ENCODE measurements around the gene DIDO1. TPM values are rescaled to one million over a fixed set of nuclear protein-coding genes. Genes with fewer than 3 reads are reported as not detected.

DIDO1 gene
- total RNA-seq, 2 donors from 2014 or later, result 51.4 to 51.5 TPM

DNA sequence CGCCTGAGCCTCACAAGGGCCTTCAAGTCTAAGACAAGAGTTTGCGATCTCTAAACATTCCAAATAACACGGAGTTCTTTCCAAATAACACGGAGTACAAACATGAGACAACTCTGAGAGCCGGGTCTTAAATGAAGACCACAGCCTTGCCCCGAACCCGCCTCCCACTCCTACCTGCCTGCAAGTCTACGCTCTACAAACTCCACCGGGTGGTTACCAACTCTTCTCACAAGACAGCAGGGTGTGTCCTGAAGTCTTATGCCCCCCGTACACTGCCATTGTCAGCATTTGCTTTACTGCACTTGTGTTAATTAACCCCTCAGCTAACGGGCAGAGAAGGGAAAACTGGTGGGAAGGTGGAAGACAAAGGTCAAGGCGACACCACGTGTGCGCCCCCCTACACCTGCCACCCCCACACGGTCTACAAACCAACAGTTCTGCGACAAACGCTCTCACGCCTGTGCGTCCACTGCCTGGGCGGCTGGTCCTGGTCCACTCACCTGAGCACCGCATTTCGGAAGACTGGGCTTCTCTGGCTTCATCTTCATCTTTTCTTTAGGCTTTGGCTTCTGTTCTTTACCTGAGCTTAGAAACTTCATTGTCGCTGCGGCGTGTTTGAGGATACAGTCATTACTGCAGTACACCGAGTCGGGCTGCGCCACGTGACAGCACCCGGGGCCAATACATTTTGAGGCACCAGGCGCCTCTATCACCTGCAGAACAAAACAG is 19.5 kb downstream of the DIDO1 start:
- Mint-ChIP-seq H3K27ac (peak overlapping the region; percentile 59), H3K4me3 (no peak overlapping the region), H3K36me3 (ENCODE audit: low read depth) (peaks cover 100% of the 10 kb centered on the region), H3K9me3 (no peaks in the 10 kb centered on the region), H3K4me1 (peaks cover 16% of the 10 kb centered on the region), H3K27me3 (no peaks in the 10 kb centered on the region)
- peak; percentile 19 for ATAC-seq (replicated peaks)

DNA sequence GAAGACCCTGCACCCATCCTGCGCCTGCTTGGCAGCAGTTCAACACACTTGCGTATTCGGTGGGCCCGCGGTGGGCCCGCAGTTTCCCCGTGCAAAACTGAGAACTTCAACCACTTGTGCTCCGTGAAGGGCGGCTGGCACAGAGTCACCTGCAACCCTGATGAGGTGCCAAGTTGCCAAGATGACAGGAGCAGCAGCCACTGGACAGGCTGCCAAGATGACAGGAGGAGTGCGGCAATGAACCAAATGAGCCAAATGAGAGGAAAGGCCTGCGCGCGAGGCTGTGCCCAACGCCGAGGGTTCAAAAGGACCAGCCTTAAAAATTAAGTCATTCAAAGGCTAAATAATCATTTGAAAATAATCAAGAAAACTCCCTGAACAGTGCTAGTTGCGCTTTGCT is 20.1 kb downstream of the DIDO1 start:
- no peak for ATAC-seq (replicated peaks)
- peaks cover 16% of the 10 kb centered on the region for H3K4me1 Mint-ChIP-seq
- H3K27ac Mint-ChIP-seq, result no peak overlapping the region
- H3K4me3 Mint-ChIP-seq, result no peak overlapping the region
- no peaks in the 10 kb centered on the region for H3K9me3 Mint-ChIP-seq
- H3K27me3 Mint-ChIP-seq, result no peaks in the 10 kb centered on the region
- H3K36me3 Mint-ChIP-seq (ENCODE audit: low read depth), result peaks cover 100% of the 10 kb centered on the region

DNA sequence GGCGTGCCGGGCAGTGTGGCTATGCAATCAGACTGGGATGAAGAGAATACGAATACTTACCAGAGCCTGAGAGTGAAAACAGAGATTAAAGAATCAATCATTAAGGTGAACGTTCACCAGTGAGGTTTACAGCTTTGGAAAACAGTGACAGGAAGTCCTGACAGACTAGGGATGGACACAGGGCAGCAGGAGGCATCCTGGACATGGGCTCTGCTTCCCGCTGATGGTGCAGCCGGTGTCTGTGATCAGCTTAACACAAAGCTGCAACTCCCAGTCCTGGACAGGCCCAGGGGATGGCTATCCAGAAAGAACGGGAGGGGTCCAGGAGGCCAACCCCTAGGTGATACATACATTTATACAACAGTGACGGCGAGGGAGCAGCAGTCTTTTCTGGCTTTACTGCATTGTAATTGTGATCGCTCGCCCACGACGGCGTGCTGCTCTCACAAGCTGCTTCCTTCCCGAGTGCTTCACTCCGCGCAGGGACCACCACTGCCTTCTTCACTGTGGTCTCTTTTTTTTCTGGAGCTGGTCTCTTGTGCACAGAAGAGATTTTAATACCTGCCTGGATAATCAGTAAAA is 20.7 kb downstream of the DIDO1 start:
- peaks cover 98% of the 10 kb centered on the region for H3K36me3 Mint-ChIP-seq (ENCODE audit: low read depth)
- peak overlapping the region; percentile 37 for H3K27ac Mint-ChIP-seq

DNA sequence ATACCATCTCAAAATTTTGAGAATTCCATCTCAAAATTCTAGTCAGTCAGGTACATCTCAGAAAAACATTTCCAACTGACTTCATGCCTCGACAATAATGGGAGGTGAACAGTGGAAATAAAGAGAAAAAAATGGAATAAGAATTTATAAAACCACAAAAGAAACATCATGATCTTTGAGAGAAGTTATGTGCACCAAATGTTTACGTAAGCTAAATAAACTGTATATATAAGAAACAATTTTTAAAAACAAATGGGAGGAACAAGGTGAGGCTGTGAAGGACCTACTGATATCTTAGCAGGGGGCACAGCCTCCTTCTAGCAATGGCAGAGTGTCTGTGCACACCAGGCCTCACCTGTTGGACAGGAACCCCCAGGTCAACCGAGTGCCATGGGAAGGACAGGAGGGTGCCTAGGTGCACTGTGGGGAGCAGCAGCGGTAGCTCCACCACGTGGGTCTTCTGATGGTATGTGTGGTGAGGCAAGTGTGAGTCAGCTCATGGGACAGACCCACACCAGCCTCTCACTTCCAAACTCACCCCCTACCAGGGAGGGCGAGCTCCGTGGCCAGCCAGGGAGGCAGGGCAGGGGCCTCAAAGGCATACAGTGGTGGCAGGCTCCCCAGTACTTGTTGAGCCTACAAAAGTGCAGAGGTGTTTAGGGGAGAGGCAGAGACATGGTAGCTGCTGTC is 23.2 kb downstream of the DIDO1 start:
- peaks cover 28% of the 10 kb centered on the region for H3K4me1 Mint-ChIP-seq

More for the DNA sequence above, 20.7 kb downstream of the DIDO1 start:
- Mint-ChIP-seq H3K27me3 (no peaks in the 10 kb centered on the region), H3K9me3 (no peaks in the 10 kb centered on the region), H3K4me1 (peaks cover 16% of the 10 kb centered on the region), H3K4me3 (no peak overlapping the region)
- no peak for ATAC-seq (replicated peaks)

DNA sequence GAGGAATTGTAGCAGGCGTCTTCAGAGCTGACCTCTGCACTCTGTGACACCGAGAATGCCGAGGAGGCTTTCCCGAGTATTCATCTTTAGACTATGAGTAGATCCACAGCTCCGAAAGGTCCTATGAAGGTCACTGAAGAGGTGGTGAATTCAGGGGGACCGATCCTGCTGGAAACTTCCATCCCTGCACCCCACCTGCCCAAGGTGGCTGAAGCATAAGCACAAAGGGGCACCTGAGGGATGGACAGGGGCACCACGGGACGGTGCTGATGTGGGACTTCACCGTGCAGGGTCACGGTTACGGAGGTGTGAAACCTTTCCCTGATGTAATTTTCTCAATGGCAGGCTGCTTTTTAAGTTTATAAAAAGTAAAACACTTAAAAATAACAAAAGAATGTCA is 24.4 kb downstream of the DIDO1 start:
- peaks cover 28% of the 10 kb centered on the region for H3K4me1 Mint-ChIP-seq
- no peak for ATAC-seq (replicated peaks)
- no peaks in the 10 kb centered on the region for H3K27me3 Mint-ChIP-seq
- no peak overlapping the region for H3K4me3 Mint-ChIP-seq
- no peak overlapping the region for H3K27ac Mint-ChIP-seq
- H3K9me3 Mint-ChIP-seq, result no peaks in the 10 kb centered on the region
- peaks cover 76% of the 10 kb centered on the region for H3K36me3 Mint-ChIP-seq (ENCODE audit: low read depth)

More for the DNA sequence above, 23.2 kb downstream of the DIDO1 start:
- no peaks in the 10 kb centered on the region for H3K27me3 Mint-ChIP-seq
- no peak overlapping the region for H3K4me3 Mint-ChIP-seq
- H3K27ac Mint-ChIP-seq, result peak overlapping the region; percentile 19
- H3K36me3 Mint-ChIP-seq (ENCODE audit: low read depth), result peaks cover 79% of the 10 kb centered on the region
- no peaks in the 10 kb centered on the region for H3K9me3 Mint-ChIP-seq
- peak; percentile 73 for ATAC-seq (replicated peaks)

DNA sequence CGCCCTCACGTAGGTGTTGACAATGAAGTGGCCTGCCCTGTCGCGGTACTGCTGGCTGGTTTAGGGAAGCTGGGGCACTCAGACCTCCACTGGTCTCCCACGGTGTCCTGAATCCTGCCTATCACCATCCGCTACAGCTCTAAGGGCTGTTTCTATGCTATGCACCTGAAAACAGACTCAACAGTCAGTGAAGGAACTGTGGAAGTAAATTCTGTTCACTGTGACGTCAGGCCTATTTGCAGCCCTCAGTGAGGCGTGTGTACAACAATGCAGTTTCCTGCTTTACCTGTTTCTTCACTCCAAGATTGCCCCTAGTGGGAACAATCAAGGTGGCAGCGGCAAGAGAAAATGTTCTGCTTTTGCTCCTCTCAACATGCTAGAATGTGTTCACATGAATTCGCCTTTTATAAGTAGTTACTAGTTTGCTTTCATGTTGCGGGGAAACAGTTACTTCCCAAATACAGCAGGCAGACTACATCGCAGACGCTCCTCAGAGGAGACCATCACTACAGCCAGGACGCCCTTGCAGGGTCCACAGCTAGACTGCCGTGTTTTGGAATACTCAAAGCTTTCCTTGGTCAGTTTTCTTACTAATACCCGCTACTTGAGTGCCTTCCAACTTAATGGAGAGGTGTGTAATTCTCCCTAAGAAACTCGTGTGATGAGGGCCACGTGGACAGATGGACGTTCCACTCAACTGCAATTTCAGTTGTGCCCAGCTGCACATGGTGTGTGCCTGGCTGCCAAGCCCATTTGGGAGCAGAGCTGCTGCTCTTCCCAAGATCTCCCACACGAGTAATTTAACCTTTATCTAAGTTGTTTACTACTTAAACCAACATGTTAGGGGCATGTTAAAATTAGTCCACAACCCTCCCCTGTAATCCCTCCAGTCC is 25.4 kb downstream of the DIDO1 start:
- H3K4me1 Mint-ChIP-seq, result peaks cover 28% of the 10 kb centered on the region
- peaks cover 76% of the 10 kb centered on the region for H3K36me3 Mint-ChIP-seq (ENCODE audit: low read depth)

DNA sequence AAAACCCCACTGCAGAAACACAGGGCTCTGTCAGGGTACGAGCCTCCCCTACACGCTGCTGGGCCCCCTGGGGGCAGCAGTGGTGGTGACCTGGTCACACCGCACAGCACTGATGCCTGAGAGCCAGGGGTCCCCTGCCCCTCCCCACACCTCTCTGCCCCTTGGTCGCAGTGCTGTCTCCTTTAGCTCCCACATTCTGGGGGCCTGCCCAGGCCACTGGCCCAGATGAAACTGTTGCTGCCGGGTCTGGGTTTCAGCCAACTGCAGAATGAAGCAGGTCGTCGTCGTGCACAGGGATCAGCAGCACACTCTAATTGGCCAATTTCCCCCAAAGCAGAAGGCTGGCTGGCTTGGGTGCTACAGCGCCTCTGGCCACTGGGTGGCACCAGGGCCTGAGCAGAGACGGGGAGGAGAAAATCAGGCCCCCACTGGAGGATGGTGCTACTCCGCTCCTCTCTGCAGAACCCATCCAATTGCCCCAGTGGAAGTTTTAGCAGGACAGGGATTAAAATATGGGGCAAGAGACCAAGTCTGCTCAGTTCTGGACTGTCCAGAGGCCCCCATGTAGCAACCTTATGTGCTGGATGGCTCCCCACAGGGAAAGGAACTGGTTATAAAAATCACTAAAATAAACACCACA is 26.1 kb downstream of the DIDO1 start:
- Mint-ChIP-seq H3K27me3 (no peaks in the 10 kb centered on the region), H3K9me3 (no peaks in the 10 kb centered on the region), H3K4me3 (peak overlapping the region; percentile 76), H3K36me3 (ENCODE audit: low read depth) (peaks cover 76% of the 10 kb centered on the region), H3K4me1 (peaks cover 30% of the 10 kb centered on the region), H3K27ac (peak overlapping the region; percentile 73)
- ATAC-seq (replicated peaks), result peak; percentile 83

More for the DNA sequence above, 25.4 kb downstream of the DIDO1 start:
- peak overlapping the region; percentile 76 for H3K4me3 Mint-ChIP-seq
- no peaks in the 10 kb centered on the region for H3K27me3 Mint-ChIP-seq
- no peaks in the 10 kb centered on the region for H3K9me3 Mint-ChIP-seq
- H3K27ac Mint-ChIP-seq, result peak overlapping the region; percentile 73
- peak; percentile 8 for ATAC-seq (replicated peaks)

DNA sequence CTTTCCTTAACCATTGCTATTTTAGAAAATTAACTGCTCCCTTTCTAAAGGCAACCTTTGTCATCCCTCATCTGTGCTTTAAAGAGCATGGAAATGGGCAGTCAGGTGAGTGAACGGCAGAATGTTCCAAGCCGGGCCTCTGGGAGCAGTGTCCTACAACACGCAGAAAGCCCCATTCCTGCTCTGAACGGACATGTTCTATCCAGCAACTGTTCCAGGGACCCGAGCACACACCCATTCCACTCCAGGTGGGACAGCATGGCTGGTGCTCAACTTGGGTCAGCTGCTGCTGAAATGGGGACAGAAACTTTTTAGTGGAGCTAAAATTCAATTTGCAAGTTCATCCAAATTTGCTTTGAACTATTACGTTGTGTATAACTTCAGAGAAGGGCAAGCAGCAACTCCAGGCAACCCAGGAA is 26.7 kb downstream of the DIDO1 start:
- Mint-ChIP-seq H3K4me1 (peaks cover 28% of the 10 kb centered on the region), H3K27ac (peak overlapping the region; percentile 76)

DNA sequence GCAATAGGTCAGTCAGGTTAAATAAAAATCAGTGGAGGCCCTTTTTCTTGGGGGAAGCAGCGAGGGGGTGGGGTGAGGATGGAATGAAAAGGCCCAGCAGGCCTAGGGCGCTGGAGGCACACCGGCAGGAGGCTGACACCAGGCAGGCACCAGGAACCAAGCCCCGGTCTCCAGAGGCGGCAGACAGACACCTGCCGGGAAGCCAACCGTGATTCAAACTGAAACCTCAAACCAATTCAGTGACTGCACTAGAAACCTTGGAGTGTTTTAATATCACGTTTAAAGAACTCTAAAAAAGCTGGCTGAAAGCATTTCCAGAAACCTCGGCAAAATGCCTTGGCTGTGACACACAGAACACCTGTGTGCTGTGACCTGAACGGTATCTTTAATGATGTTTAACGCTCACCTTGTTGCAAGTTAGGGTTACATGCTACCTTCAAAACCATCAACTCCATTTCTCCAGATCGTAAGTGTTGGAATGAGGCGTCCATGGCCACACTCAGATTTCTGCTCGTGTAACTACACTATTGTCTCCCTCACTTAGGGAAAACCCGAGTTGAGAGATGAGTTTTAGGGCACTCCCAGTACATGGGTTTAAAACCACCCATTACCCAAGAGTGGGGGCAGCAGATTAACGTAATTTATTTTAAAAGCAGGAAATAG is 27.2 kb downstream of the DIDO1 start:
- Mint-ChIP-seq H3K4me1 (peaks cover 26% of the 10 kb centered on the region), H3K4me3 (peak overlapping the region; percentile 76), H3K27me3 (no peaks in the 10 kb centered on the region), H3K9me3 (no peaks in the 10 kb centered on the region), H3K36me3 (ENCODE audit: low read depth) (peaks cover 76% of the 10 kb centered on the region), H3K27ac (peak overlapping the region; percentile 76)
- peak; percentile 63 for ATAC-seq (replicated peaks)

More for the DNA sequence above, 26.7 kb downstream of the DIDO1 start:
- H3K27me3 Mint-ChIP-seq, result no peaks in the 10 kb centered on the region
- peak overlapping the region; percentile 76 for H3K4me3 Mint-ChIP-seq
- no peak for ATAC-seq (replicated peaks)
- H3K36me3 Mint-ChIP-seq (ENCODE audit: low read depth), result peaks cover 76% of the 10 kb centered on the region
- no peaks in the 10 kb centered on the region for H3K9me3 Mint-ChIP-seq

DNA sequence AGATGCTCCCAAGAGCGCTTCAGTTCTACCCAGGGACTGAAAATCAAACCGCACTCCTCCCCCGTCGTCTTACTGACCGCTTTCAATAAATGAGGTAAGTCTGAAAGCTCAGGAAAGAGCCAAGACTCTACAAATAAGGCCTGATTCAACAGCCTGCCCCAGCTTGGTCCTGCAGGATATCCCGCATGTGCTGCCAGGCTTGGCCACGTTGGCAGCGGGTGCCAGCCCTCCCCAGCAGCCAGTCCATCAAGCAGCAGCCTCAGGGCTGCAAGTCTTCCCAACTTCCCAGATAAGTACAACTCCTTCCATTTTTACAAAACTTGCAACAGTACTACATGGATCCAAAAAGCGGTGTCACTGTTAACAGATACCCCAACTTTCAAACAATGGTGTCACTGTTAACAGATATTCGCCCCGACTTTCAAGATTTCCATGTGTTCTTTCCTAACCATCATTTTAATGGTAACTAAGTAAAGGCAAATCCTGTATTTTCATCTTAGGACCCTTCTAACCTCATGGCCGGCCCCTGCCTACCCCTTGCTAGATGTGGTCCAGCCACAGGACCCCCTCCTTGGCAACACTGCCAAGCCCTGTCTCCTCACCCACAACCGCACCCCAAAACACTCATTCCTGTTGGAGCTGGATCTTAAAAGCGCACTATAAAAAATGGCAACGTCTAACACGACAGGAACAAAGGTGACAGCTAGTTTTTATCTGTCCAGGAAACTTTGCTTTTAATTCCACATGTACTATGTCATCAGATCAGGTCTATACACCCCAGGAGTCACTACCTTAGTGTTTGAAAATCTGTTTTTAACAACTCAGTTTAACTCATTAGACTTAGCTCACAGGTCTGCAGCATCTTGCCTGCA is 28.0 kb downstream of the DIDO1 start:
- Mint-ChIP-seq H3K4me1 (peaks cover 24% of the 10 kb centered on the region), H3K4me3 (peak overlapping the region; percentile 76), H3K27ac (peak overlapping the region; percentile 76), H3K27me3 (no peaks in the 10 kb centered on the region), H3K36me3 (ENCODE audit: low read depth) (peaks cover 76% of the 10 kb centered on the region), H3K9me3 (no peaks in the 10 kb centered on the region)
- no peak for ATAC-seq (replicated peaks)

DNA sequence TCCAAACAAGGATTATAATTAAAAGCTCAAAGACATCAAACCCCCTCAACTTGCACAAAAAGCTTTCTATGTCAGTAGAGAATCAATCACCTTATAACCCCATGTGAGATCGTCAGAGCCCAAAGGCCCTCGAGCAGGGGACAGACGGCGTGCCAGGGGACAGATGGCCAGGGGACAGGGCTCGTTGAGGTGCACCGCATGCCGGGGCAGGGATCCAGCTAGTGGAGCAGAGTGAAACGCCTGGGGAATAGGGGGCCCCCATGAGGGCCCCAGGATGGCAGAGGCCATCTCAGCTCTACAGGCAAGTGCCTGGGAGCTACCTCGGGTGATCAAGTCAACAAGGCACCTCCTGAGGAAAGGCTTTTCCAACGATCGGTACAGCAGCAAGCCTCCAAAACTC is 28.6 kb downstream of the DIDO1 start:
- Mint-ChIP-seq H3K27me3 (no peaks in the 10 kb centered on the region), H3K4me1 (peaks cover 24% of the 10 kb centered on the region), H3K4me3 (no peak overlapping the region), H3K27ac (peak overlapping the region; percentile 76), H3K9me3 (no peaks in the 10 kb centered on the region), H3K36me3 (ENCODE audit: low read depth) (peaks cover 76% of the 10 kb centered on the region)
- no peak for ATAC-seq (replicated peaks)

DNA sequence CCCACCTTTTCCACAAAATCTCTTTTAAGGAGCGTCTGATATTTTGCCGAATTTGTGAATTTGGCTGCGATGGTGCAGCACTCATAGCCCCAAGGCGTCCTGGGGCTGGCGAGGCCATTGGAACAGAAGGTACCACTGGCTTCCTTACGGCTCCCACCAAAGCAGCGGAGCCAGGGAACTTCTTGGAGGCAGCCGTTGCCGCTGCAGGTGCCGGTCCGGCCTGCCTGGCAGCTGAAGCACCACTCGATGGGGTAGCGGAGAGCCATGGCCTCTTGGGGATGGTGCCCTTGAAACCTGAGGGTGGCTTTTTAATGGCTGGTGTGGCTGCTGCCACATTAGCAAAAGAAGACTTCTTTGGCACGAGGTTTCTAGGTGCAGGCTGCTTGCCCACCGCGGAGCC is 29.8 kb downstream of the DIDO1 start:
- no peak for ATAC-seq (replicated peaks)
- Mint-ChIP-seq H3K36me3 (ENCODE audit: low read depth) (peaks cover 76% of the 10 kb centered on the region), H3K9me3 (no peaks in the 10 kb centered on the region), H3K4me1 (peaks cover 26% of the 10 kb centered on the region), H3K27me3 (no peaks in the 10 kb centered on the region), H3K4me3 (no peak overlapping the region), H3K27ac (no peak overlapping the region)
